IMR-90 (cell line): ENCODE results near the gene MRPL51. TPM values are rescaled to one million over a fixed set of nuclear protein-coding genes. Genes with fewer than 3 reads are reported as not detected.

ENCODE experiments used
- ATAC-seq: fragments of 200-7000 bp; cut with Tn5 transposase; 2 replicates; pipeline ENCODE4 v1.9.1; 2020; ENCODE audit warnings: low read depth, mild to moderate bottlenecking, moderate library complexity
- BruUV-seq: library from RNA; stranded (reverse); fragments of 400-500 nt; replicated peaks from 2 replicates; lab custom pipeline; 2021; lab: Mats Ljungman, UMichigan
- CTCF ChIA-PET: fragments of 300-600 bp; formaldehyde crosslinking; extraction: SDS; loops from one replicate; lab custom pipeline; 2021; ENCODE audit warnings: antibody characterized with exemption; lab: Yijun Ruan, JAX
- POLR2A ChIA-PET: fragments of 300-600 bp; sonication (Branson Sonifier 250); formaldehyde crosslinking; loops from one replicate; lab custom pipeline; 2022; ENCODE audit warnings: antibody characterized with exemption; ENCODE audit not compliant: unreplicated experiment; lab: Charles Lee
- DNase-seq: peaks from one replicate; pipeline ENCODE4 v3.0.0; 2013
- H2AFZ ChIP-seq: replicated peaks from 2 replicates; pipeline ENCODE3; 2013; ENCODE audit warnings: low read length, mild to moderate bottlenecking; ENCODE audit not compliant: poor library complexity
- H2AK5ac ChIP-seq: 2 replicates; pipeline ENCODE4 v1.6.1; 2013; ENCODE audit warnings: low read depth, low read length, inconsistent platforms
- H2AK9ac ChIP-seq: replicated peaks from 2 replicates; pipeline ENCODE3; 2013; ENCODE audit warnings: mild to moderate bottlenecking, low read depth, low read length, moderate library complexity; ENCODE audit not compliant: poor library complexity
- H2BK120ac ChIP-seq: 2 replicates; pipeline ENCODE4 v1.6.1; 2013; ENCODE audit warnings: low read depth, low read length, inconsistent platforms
- H2BK15ac ChIP-seq: 3 replicates; pipeline ENCODE4 v1.6.1; 2013; ENCODE audit warnings: low read depth, low read length, inconsistent platforms
- H2BK20ac ChIP-seq: 2 replicates; pipeline ENCODE4 v1.6.1; 2013; ENCODE audit warnings: low read depth, mild to moderate bottlenecking, inconsistent platforms, low read length, moderate library complexity
- H2BK5ac ChIP-seq: 2 replicates; pipeline ENCODE4 v1.6.1; 2013; ENCODE audit warnings: mild to moderate bottlenecking, low read depth, low read length, inconsistent platforms; ENCODE audit not compliant: poor library complexity, severe bottlenecking
- H3K14ac ChIP-seq: replicated peaks from 2 replicates; pipeline ENCODE4 v1.6.1; 2013; ENCODE audit warnings: low read depth, low read length, inconsistent platforms
- H3K18ac ChIP-seq: 2 replicates; pipeline ENCODE4 v1.6.1; 2013; ENCODE audit warnings: low read depth, low read length, control low read depth
- H3K23ac ChIP-seq: 2 replicates; pipeline ENCODE4 v1.6.1; 2013; ENCODE audit warnings: low read depth, low read length, inconsistent platforms
- H3K27ac ChIP-seq: 2 replicates; pipeline ENCODE4 v1.5.1; 2013; ENCODE audit warnings: mild to moderate bottlenecking, control low read depth, low read length; ENCODE audit not compliant: insufficient read depth
- H3K27me3 ChIP-seq: 2 replicates; pipeline ENCODE4 v1.6.1; 2013; ENCODE audit warnings: low read length; ENCODE audit not compliant: control insufficient read depth, insufficient read depth
- H3K36me3 ChIP-seq: 2 replicates; pipeline ENCODE4 v1.6.1; 2013; ENCODE audit warnings: low read length, mixed read lengths; ENCODE audit not compliant: control insufficient read depth, insufficient read depth
- H3K4ac ChIP-seq: 2 replicates; pipeline ENCODE4 v1.6.1; 2013; ENCODE audit warnings: low read depth, low read length, inconsistent platforms
- H3K4me1 ChIP-seq: 2 replicates; pipeline ENCODE4 v1.6.1; 2013; ENCODE audit warnings: low read length, mixed read lengths; ENCODE audit not compliant: control insufficient read depth, insufficient read depth
- H3K4me2 ChIP-seq: 2 replicates; pipeline ENCODE4 v1.6.1; 2013; ENCODE audit warnings: low read depth, mild to moderate bottlenecking, control low read depth, low read length, moderate library complexity
- H3K4me3 ChIP-seq: 2 replicates; pipeline ENCODE4 v1.5.1; 2013; ENCODE audit warnings: low read depth, mild to moderate bottlenecking, control low read depth, low read length, moderate library complexity; ENCODE audit not compliant: insufficient read depth
- H3K56ac ChIP-seq: 2 replicates; pipeline ENCODE4 v1.6.1; 2013; ENCODE audit warnings: low read length, inconsistent platforms; ENCODE audit not compliant: insufficient read depth; ENCODE audit errors: extremely low read depth
- H3K79me1 ChIP-seq, 2 experiments: 2 replicates each; pipeline ENCODE4 v1.6.1; 2013; ENCODE audit warnings: low read length in 2 of 2, inconsistent platforms in 1 of 2, low read depth in 1 of 2
- H3K9ac ChIP-seq: 2 replicates; pipeline ENCODE4 v1.6.1; 2013; ENCODE audit warnings: low read depth, low read length, control low read depth
- H3K9me1 ChIP-seq: 2 replicates; pipeline ENCODE4 v1.6.1; 2013; ENCODE audit warnings: low read length, inconsistent platforms; ENCODE audit not compliant: insufficient read depth
- H3K9me3 ChIP-seq: 2 replicates; pipeline ENCODE4 v1.6.1; 2013; ENCODE audit warnings: low read length; ENCODE audit not compliant: control insufficient read depth, insufficient read depth
- H4K20me1 ChIP-seq: 2 replicates; pipeline ENCODE4 v1.6.1; 2013; ENCODE audit warnings: low read length, inconsistent platforms; ENCODE audit not compliant: insufficient read depth
- H4K5ac ChIP-seq: 2 replicates; pipeline ENCODE4 v1.6.1; 2013; ENCODE audit warnings: mild to moderate bottlenecking, low read depth, low read length, control low read depth
- H4K8ac ChIP-seq, 2 experiments: 2 replicates each; pipeline ENCODE4 v1.6.1; 2013; ENCODE audit warnings: low read depth in 2 of 2, low read length in 2 of 2, control low read depth in 1 of 2, inconsistent platforms in 1 of 2
- H4K91ac ChIP-seq: 2 replicates; pipeline ENCODE4 v1.6.1; 2013; ENCODE audit warnings: low read depth, low read length, inconsistent platforms; ENCODE audit not compliant: insufficient read depth
- BHLHE40 ChIP-seq: fragments of 150-350 bp; IDR thresholded peaks from 2 replicates; pipeline ENCODE4 v1.6.1; 2016; ENCODE audit warnings: mild to moderate bottlenecking, low read depth, low read length
- CTCF ChIP-seq: conservative IDR thresholded peaks from 2 replicates; pipeline ENCODE4 v1.5.1; 2012; ENCODE audit warnings: mild to moderate bottlenecking, low read depth, low read length, improper control_type of control experiment
- MAZ ChIP-seq: IDR thresholded peaks from 2 replicates; pipeline ENCODE4 v1.6.1; 2012; ENCODE audit warnings: low read depth, mild to moderate bottlenecking, low read length, improper control_type of control experiment, moderate library complexity, borderline replicate concordance
- MXI1 ChIP-seq: IDR thresholded peaks from 2 replicates; pipeline ENCODE4 v1.6.1; 2012; ENCODE audit warnings: low read depth, mild to moderate bottlenecking, low read length, moderate library complexity, borderline replicate concordance
- POLR2A ChIP-seq: IDR thresholded peaks from 2 replicates; pipeline ENCODE4 v1.6.1; 2012; ENCODE audit warnings: mild to moderate bottlenecking, low read depth, low read length
- RAD21 ChIP-seq: IDR thresholded peaks from 2 replicates; pipeline ENCODE4 v1.6.1; 2012; ENCODE audit warnings: low read length, improper control_type of control experiment
- RFX5 ChIP-seq: IDR thresholded peaks from 2 replicates; pipeline ENCODE4 v1.8.0; 2012; ENCODE audit warnings: low read depth, mild to moderate bottlenecking, low read length, moderate library complexity
- SMC3 ChIP-seq: fragments of 150-350 bp; IDR thresholded peaks from 2 replicates; pipeline ENCODE4 v1.6.1; 2016; ENCODE audit warnings: low read depth, mild to moderate bottlenecking, antibody characterized with exemption, low read length, moderate library complexity
- WGBS, 2 experiments: methylation state at CpG; one replicate each; pipeline versions ENCODE4 v1.1.5 to v1.1.7; 2013; ENCODE audit warnings: missing lambda C conversion rate in 2 of 2; ENCODE audit not compliant: insufficient read length in 1 of 2; ENCODE audit errors: extremely low coverage in 2 of 2; 5-methylcytosine and 5-hydroxymethylcytosine counted together
- dilution Hi-C: fragments of 300-500 bp; cut with HindIII; formaldehyde crosslinking; loops from one replicate; pipeline ENCODE4 v1.14.3; 2018; ENCODE audit warnings: low sequenced_read_pairs; ENCODE audit not compliant: unreplicated experiment
- in situ Hi-C: fragments of 300-500 bp; cut with MboI; formaldehyde crosslinking; loops from 3 replicates; pipeline ENCODE4 v1.14.3; 2019; ENCODE audit warnings: low sequenced_read_pairs, inconsistent platforms, mixed read lengths
- intact Hi-C: fragments of 100-400 bp; cut with micrococcal nuclease; formaldehyde crosslinking; loops from 2 replicates; pipeline ENCODE4 v1.10.0; 2022
- polyA plus RNA-seq, 3 experiments: library from polyadenylated mRNA; depleted of rRNA; stranded (reverse); fragments of >200 nt; gene quantifications; 2 replicates each; pipeline ENCODE4 v1.2.3, GENCODE V29; 2012; ENCODE audit warnings: low replicate concordance in 1 of 3
- total RNA-seq: library from RNA; depleted of rRNA; stranded (reverse); fragments of >200 nt; gene quantifications from 2 replicates; pipeline ENCODE4 v1.2.3, GENCODE V29; 2012

Gene MRPL51
- total and polyA plus RNA-seq, 2 of the 4 experiments (the other 2 are of a cell fraction), result 80.1 to 160 TPM

GRCh38 chr12:6463858-6464257, 29.2 kb downstream of the MRPL51 start:
- Histone ChIP-seq H3K36me3 (peaks cover 51% of the 10 kb centered on the region), H2BK120ac (no peak overlapping the region), H3K4ac (no peak overlapping the region), H3K9ac (no peak overlapping the region), H3K27ac (no peak overlapping the region; the same call in 1 of the 2 replicates), H2BK15ac (no peak overlapping the region), H2BK5ac (no peak overlapping the region), H3K4me3 (no peak overlapping the region), H3K27me3 (no peaks in the 10 kb centered on the region), H4K91ac (no peak overlapping the region), H3K56ac (no peak overlapping the region), H3K9me1 (peaks cover 4% of the 10 kb centered on the region; the same call in 1 of the 2 replicates), H4K5ac (no peak overlapping the region), H3K79me1 (peaks cover 12 to 29% of the 10 kb centered on the region in 2 experiments; a peak in 3 of 4 replicates), H2AK9ac (no peak overlapping the region), H2AK5ac (no peak overlapping the region), H3K4me2 (no peak overlapping the region), H4K20me1 (peaks cover 5% of the 10 kb centered on the region; the same call in 1 of the 2 replicates), H2BK20ac (no peak overlapping the region), H3K18ac (no peak overlapping the region), H3K4me1 (no peaks in the 10 kb centered on the region; the same call in 1 of the 2 replicates), H3K14ac (no peak overlapping the region), H4K8ac (no peak overlapping the region), H2AFZ (no peak overlapping the region), H3K9me3 (no peaks in the 10 kb centered on the region), H3K23ac (no peak overlapping the region)
- no TSS peak for BruUV-seq
- ATAC-seq (no peak), DNase-seq (no peak)
- in situ Hi-C loops, result loop anchor here (5.0 to 25.0 kb wide), 4 partner anchors 42 to 402 kb away; no protein-coding TSS in a partner anchor
- no peak for TF ChIP-seq BHLHE40
- no peak for TF ChIP-seq RAD21
- no peak for TF ChIP-seq POLR2A
- TF ChIP-seq RFX5, result no peak
- TF ChIP-seq MAZ, result no peak
- no peak for TF ChIP-seq MXI1
- TF ChIP-seq CTCF, result no peak
- TF ChIP-seq SMC3, result no peak
- intact Hi-C loops, result loop anchor here (2.0 kb wide), 1 partner anchor 33 kb away; no protein-coding TSS in a partner anchor
- dilution Hi-C loops, result no loop called here
- ChIA-PET POLR2A (interaction anchor here (0.6 kb wide), 1 partner anchor 14 kb away, joined by 3 read pairs; no protein-coding TSS in a partner anchor), CTCF (no interaction called here)
- no CpG with 5 or more reads among the region's 6 CpGs for WGBS, 2 experiments
